Activated B cell treated with CpG ODN at 0.5 μM for 24 hours (primary cell): ENCODE results near the gene NELFCD. TPM values are rescaled to one million over a fixed set of nuclear protein-coding genes. Genes with fewer than 3 reads are reported as not detected.
"Not testable (repeated sequence)": the region's sequence is repeated elsewhere in the genome, so short reads cannot be mapped to it uniquely, and the experiment has no call there.

Experiments
- ATAC-seq: fragments of 200-7000 bp; cut with Tn5 transposase; one replicate; pipeline ENCODE4 v1.10.0; 2021; ENCODE audit warnings: low read depth, mild to moderate bottlenecking, moderate library complexity
- CTCF ChIA-PET: fragments of 350-600 bp; sonication (Branson Sonifier 250); formaldehyde crosslinking; loops from one replicate; lab custom pipeline; 2021; ENCODE audit warnings: antibody characterized with exemption; lab: Charles Lee
- POLR2A ChIA-PET: fragments of 350-600 bp; sonication (Branson Sonifier 250); formaldehyde crosslinking; loops from one replicate; lab custom pipeline; 2021; ENCODE audit warnings: antibody characterized with exemption; lab: Charles Lee
- DNase-seq: peaks from one replicate; pipeline ENCODE4 v3.0.0; 2022
- H3K27ac Mint-ChIP-seq: one replicate; pipeline ENCODE4 v1.8.0; 2020; ENCODE audit warnings: mixed read lengths
- H3K27me3 Mint-ChIP-seq: one replicate; pipeline ENCODE4 v1.8.0; 2021; ENCODE audit warnings: mixed read lengths
- H3K36me3 Mint-ChIP-seq: one replicate; pipeline ENCODE4 v1.8.0; 2021; ENCODE audit warnings: low read depth, mixed read lengths
- H3K4me1 Mint-ChIP-seq: one replicate; pipeline ENCODE4 v1.8.0; 2021; ENCODE audit warnings: mixed read lengths
- H3K4me3 Mint-ChIP-seq: one replicate; pipeline ENCODE4 v1.8.0; 2020; ENCODE audit warnings: mild to moderate bottlenecking, mixed read lengths
- H3K9me3 Mint-ChIP-seq: one replicate; pipeline ENCODE4 v1.8.0; 2020; ENCODE audit warnings: mixed read lengths
- intact Hi-C: fragments of 100-400 bp; cut with micrococcal nuclease; formaldehyde crosslinking; loops from one replicate; pipeline ENCODE4 v1.15.1; 2024
- total RNA-seq: library from RNA; stranded (reverse); gene quantifications from 2 replicates; pipeline ENCODE4 v1.2.3, GENCODE V29; 2022
- TF ChIP-seq, protein P1 (sequence below): fragments of 200-600 bp; IDR thresholded peaks from one replicate; pipeline ENCODE4 v1.8.0; 2022; ENCODE audit warnings: antibody characterized with exemption, mild to moderate bottlenecking

NELFCD gene
- total RNA-seq, 1 donor from 2014 or later, result 107 TPM

DNA sequence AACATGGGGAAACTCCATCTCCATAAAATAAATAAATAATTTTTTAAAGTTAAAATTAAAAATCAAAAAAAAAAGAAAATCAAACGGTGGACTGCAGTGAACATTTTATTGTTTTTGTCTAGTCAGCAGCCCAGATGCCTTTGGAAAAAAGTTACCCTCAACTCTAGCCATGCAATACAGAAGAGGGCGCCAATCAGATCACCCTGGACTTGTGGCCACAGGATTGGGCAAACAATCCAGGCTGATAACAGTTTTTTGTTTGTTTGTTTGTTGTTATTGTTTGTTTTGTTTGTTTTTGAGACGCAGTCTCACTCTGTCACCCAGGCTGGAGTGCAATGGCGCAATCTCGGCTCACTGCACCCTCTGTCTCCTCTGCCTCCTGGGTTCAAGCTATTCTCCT, 30.5 kb upstream of the NELFCD start:
- H3K36me3 Mint-ChIP-seq, result no peaks in the 10 kb centered on the region
- no peaks in the 10 kb centered on the region for H3K9me3 Mint-ChIP-seq
- peaks cover 2% of the 10 kb centered on the region for H3K27me3 Mint-ChIP-seq
- TF ChIP-seq, protein P1, sequence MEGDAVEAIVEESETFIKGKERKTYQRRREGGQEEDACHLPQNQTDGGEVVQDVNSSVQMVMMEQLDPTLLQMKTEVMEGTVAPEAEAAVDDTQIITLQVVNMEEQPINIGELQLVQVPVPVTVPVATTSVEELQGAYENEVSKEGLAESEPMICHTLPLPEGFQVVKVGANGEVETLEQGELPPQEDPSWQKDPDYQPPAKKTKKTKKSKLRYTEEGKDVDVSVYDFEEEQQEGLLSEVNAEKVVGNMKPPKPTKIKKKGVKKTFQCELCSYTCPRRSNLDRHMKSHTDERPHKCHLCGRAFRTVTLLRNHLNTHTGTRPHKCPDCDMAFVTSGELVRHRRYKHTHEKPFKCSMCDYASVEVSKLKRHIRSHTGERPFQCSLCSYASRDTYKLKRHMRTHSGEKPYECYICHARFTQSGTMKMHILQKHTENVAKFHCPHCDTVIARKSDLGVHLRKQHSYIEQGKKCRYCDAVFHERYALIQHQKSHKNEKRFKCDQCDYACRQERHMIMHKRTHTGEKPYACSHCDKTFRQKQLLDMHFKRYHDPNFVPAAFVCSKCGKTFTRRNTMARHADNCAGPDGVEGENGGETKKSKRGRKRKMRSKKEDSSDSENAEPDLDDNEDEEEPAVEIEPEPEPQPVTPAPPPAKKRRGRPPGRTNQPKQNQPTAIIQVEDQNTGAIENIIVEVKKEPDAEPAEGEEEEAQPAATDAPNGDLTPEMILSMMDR, result no peak
- ChIA-PET POLR2A (interaction anchor here (0.7 kb wide), 1 partner anchor 20 kb away, joined by 3 read pairs; no protein-coding TSS in a partner anchor), CTCF (no interaction called here)
- no peak overlapping the region for H3K4me3 Mint-ChIP-seq
- H3K27ac Mint-ChIP-seq, result no peak overlapping the region
- H3K4me1 Mint-ChIP-seq, result peaks cover 10% of the 10 kb centered on the region
- DNase-seq, result no peak
- intact Hi-C loops, result loop anchor here (5.0 kb wide), 1 partner anchor 43 kb away; no protein-coding TSS in a partner anchor
- no peak for ATAC-seq

DNA sequence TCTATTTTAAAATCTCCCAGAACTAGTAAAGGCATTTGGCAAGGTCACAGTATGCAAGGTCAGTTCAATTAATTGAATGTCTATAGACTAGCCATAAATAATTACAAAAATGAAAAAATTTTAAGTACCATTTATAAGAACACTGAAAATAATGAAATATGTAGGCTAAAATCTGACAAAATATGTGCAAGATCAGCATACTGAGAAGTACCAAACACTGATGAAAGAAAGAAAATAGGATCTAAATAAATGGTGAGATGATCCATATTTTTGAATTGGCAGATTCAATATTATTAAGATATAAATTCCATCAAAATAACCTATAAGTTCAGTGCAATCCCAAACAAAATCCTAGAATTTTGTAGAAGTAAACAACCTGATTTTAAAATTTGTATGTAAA, 28.0 kb upstream of the NELFCD start:
- ATAC-seq (no peak), DNase-seq (no peak)
- H3K36me3 Mint-ChIP-seq, result no peaks in the 10 kb centered on the region
- H3K4me3 Mint-ChIP-seq, result no peak overlapping the region
- no peaks in the 10 kb centered on the region for H3K4me1 Mint-ChIP-seq
- TF ChIP-seq, protein P1, result no peak
- ChIA-PET CTCF (no interaction called here), POLR2A (no interaction called here)
- H3K27me3 Mint-ChIP-seq, result no peaks in the 10 kb centered on the region
- no peak overlapping the region for H3K27ac Mint-ChIP-seq
- H3K9me3 Mint-ChIP-seq, result no peaks in the 10 kb centered on the region
- intact Hi-C loops, result loop anchor here (5.0 kb wide), 1 partner anchor 46 kb away; no protein-coding TSS in a partner anchor

DNA sequence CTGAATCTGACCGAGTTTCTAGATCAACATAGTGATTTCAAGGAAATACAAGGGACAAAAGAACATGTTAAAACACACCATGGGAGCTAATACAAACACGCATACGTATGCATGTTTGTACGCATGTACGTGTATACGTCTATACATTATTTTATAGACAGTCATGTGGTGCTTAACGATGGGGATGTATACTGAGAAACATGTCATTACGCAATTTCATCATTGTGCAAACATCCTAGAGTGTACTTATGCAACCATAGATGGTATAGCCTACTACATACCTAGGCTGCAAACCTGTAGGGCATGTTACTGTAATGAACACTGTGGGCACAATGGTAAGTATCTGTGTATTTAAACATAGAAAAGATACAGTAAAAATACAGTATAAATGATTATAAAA, 25.0 kb upstream of the NELFCD start:
- TF ChIP-seq, protein P1, result no peak
- intact Hi-C loops, result no loop called here
- Mint-ChIP-seq H3K9me3 (no peaks in the 10 kb centered on the region), H3K4me3 (no peak overlapping the region), H3K4me1 (no peaks in the 10 kb centered on the region), H3K27ac (no peak overlapping the region), H3K36me3 (no peaks in the 10 kb centered on the region), H3K27me3 (no peaks in the 10 kb centered on the region)
- DNase-seq, result no peak
- ChIA-PET POLR2A (interaction anchor here (0.6 kb wide), 1 partner anchor 51 kb away, joined by 3 read pairs; the partner anchor contains the start of gene CTSZ), CTCF (no interaction called here)
- ATAC-seq, result no peak

DNA sequence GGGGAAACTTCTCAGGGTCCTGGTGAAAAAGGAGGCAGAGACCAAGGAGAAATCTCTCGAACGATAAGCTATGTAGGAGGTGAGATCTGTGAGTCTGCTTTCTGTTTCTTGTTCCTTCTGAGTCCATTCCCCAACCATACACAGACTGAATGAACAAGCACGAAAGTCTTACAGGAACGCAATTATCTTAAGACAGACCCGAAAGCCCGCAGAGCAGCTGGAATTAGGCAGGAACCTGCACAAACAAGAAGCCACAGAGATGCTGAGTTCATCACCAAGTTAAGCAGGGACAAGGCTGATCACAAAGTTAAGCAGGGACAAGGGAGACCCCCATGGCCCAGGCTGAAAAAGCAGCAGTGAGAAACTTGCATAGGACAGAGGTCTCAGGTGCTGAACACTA, 21.4 kb upstream of the NELFCD start:
- TF ChIP-seq, protein P1, result no peak
- CTCF ChIA-PET, result no interaction called here
- no peak for ATAC-seq
- Mint-ChIP-seq H3K27me3 (no peaks in the 10 kb centered on the region), H3K36me3 (no peaks in the 10 kb centered on the region), H3K4me3 (no peak overlapping the region), H3K4me1 (no peaks in the 10 kb centered on the region), H3K27ac (no peak overlapping the region), H3K9me3 (peaks cover 4% of the 10 kb centered on the region)
- no peak for DNase-seq
- intact Hi-C loops, result no loop called here
- POLR2A ChIA-PET, result no interaction called here

DNA sequence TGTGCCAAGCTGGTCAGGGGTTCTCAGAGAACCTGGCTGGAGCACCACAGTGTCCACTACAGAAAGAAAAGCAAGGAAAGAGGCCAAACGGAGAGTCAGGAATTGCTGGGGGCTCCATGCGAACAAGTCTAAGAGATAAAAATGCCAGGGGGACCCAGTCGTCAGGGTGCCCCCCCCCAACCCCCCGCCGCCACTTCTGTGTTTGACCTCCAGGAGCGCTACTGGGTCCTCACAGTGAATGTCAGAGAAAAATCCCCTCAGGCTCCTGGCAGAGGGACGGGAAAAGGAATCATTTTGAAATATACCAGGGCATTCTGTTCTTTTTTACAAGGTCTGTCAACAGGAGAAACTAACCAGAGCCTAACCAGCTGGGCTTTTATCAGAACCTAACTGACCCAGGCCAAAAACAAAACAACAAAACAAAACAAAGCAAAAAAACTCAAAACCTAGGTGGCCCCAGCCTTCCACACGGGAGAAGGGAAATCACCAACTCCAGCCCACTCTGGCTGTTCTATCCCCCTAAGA, 17.9 kb upstream of the NELFCD start:
- no peak for DNase-seq
- TF ChIP-seq, protein P1, result no peak
- ChIA-PET POLR2A (interaction anchor here (0.6 kb wide), 1 partner anchor 16 kb away, joined by 4 read pairs; no protein-coding TSS in a partner anchor), CTCF (no interaction called here)
- H3K4me1 Mint-ChIP-seq, result no peaks in the 10 kb centered on the region
- ATAC-seq, result no peak
- H3K4me3 Mint-ChIP-seq, result no peak overlapping the region
- intact Hi-C loops, result loop anchor here (2.0 kb wide), 1 partner anchor 16 kb away; no protein-coding TSS in a partner anchor
- H3K9me3 Mint-ChIP-seq, result peaks cover 4% of the 10 kb centered on the region
- no peaks in the 10 kb centered on the region for H3K36me3 Mint-ChIP-seq
- H3K27me3 Mint-ChIP-seq, result no peaks in the 10 kb centered on the region
- H3K27ac Mint-ChIP-seq, result no peak overlapping the region

DNA sequence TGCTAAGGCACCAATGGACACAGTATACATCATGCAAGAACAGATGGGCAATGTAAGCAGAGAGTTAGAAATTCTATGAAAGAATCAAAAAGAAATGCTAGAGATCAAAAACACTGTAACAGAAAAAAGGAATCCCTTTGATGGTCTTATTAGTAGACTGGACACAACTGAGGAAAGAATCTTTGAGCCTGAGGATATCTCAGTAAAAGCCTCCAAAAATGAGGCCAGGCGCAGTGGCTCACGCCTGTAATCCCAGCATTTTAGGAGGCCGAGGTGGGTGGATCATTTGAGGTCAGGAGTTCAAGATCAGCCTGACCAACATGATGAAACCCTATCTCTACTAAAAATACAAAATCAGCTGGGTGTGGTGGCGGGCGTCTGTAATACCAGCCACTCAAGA, 17.1 kb upstream of the NELFCD start:
- POLR2A ChIA-PET, H3K9me3 Mint-ChIP-seq, H3K27me3 Mint-ChIP-seq, H3K36me3 Mint-ChIP-seq, DNase-seq, ATAC-seq, H3K4me1 Mint-ChIP-seq, CTCF ChIA-PET, H3K27ac Mint-ChIP-seq, H3K4me3 Mint-ChIP-seq: not testable (repeated sequence)
- intact Hi-C loops, result loop anchor here (2.0 kb wide), 1 partner anchor 17 kb away; no protein-coding TSS in a partner anchor
